DMS114 treated with DMSO at 0.1 percent for 48 hours (cell line): ENCODE results near the gene MAN2B1.
"Not testable (repeated sequence)": the region's sequence is repeated elsewhere in the genome, so short reads cannot be mapped to it uniquely, and the experiment has no call there.

Experiments
- DNase-seq: peaks from one replicate; lab custom pipeline; 2025; ENCODE audit not compliant: unreplicated experiment; lab: John Stamatoyannopoulos, UW

Gene MAN2B1

DNA sequence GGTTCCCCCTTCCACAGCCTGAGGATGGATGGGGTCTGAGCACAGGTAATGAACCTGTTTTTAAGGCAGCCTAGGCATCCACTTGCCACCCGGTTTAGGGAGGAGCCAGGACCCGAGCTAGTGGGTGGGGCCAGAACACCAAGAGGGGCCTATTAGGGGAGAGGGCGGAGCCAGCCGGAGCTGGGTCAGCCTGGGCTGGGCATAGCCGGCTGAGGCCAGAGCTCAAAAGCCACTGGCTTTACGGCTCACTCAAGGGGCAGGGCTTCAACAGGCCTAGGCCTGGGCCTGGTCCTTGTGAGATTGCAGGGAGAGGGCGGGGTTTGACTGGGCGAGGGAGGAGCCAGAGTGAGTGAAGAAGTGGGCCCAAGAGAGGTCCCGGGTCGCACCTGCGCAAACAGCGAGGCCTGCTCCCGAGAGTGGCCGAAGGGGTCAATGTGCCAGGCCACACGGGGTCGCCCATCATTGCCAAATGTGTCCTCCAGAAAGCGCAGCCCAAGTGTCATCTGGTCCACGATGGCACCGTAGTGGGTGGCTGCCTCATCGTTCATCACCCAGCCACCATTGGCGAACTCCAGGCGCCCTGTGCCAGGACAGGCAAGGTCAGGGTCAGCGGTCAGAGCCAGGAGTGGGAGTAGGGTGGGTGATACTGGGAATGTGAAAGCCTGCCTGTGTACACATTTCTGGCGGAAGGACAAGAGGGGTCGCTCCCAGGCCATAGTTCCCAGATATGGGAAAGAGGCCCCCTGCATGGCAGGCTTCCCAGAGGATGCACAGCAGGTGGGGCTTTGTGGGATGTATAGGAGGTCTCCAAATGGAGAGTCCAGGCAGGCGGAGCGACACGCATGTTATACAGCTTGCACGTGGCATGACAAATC is 1.9 kb downstream of the MAN2B1 start:
- no peak for DNase-seq

- DNase-seq, result no peak
These were observed 5.6 kb downstream of the MAN2B1 start for GRCh38 chr19:12660980-12661379.

DNA sequence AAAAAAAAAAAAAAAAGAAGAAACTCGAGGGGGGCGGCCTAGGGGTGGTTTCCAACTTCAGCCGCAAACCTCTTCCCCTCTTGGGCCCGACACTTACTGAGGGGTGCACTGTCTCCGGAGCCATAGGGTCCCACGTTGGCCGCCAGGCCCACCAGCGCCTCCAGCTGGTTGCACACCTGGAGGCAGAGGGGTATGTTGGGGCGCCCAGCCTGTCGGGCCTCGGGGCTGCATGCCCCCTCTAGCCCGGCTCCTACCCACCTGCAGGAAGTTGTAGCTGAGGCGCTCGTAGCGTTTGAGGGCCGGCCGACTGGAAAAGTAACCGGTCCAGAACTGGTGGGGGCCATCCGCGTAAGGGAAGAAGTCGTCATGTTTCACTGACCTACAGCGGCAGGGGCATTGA is 8.6 kb downstream of the MAN2B1 start:
- no peak for DNase-seq

- no peak for DNase-seq
These were observed 9.5 kb downstream of the MAN2B1 start for GRCh38 chr19:12656899-12657571.

DNA sequence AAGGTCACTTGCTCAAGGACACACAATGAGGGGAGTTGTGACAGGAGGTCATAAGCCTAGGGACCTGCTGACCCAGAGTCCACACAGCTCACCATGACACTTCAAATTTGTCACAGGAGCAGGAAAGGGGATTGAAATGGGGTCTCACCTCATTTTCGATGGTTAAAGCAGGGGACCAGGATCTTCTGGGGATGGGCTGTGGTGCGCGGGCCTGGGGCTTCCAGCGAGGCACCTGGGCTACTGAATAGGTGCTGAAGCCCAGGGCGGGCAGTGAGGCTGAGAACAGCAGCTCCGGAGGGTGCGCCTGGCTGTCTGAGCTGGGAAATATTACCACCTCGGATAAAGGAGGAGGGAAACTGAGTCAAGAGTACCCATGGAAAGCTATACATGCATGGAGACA is 11.0 kb downstream of the MAN2B1 start:
- DNase-seq, result no peak

DNA sequence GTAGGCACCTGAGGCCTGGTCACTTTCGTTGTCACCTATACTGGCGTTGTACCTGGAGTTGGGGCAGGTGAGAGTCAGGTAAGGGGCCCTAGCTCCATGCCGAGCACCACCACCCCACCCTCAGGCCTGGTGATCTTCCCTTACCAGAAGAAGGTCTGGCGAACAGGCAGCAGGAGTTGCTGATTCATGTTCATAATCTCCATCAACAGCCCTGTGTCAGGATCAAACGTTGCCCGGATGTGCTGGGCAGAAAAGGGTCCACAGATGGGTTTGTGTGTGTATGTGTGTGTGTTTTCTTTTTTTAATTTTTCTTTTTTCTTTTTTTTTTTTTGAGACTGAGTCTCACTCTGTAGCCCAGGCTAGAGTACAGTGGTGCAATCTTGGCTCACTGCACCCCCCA is 14.3 kb downstream of the MAN2B1 start:
- DNase-seq, result no peak

- no peak for DNase-seq
These were observed 16.6 kb downstream of the MAN2B1 start for GRCh38 chr19:12649941-12650340.

- DNase-seq, result no peak
These were observed 18.5 kb downstream of the MAN2B1 start for GRCh38 chr19:12648088-12648487.

GRCh38 chr19:12647490-12648071 is 19.0 kb downstream of the MAN2B1 start:
- no peak for DNase-seq

DNA sequence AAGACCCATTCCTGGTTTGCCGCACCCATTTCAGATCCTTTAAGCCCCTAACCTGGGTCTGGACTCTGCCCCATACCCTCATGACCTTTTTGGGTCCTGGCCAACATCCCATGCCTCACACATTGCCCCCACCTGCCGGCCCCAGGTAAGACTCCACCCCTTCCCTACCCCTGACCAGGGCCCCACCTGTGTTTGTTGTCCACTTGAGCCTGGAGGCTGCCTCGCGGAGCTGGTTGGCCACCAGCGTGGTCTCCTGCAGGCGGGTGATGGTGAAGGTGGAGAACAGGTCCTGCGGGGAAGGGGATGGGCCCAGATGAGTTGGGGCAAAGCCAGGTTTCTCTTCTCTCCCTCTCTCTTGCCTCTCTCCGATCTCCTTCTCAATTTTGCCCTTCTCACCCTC is 19.5 kb downstream of the MAN2B1 start:
- no peak for DNase-seq

DNA sequence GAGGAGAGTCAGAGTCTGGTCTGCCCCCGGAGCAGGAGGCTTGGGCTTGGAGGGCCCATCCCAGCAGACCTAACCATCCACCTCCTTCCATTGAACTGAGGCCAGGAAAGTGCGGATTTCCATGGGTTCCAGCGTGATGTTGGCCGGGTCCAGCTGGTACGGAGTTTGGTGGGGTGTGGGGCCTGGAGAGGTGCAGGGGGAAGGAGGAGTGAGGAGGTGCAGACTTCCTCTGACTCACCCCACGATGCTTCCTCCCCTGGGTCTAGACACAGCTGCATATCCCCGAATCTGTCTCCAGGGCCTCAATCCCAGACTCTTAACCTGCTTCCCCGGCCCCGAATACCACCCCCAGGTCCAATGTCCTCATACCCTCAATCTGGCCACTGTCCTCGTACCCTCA is 20.0 kb downstream of the MAN2B1 start:
- DNase-seq, result no peak

DNA sequence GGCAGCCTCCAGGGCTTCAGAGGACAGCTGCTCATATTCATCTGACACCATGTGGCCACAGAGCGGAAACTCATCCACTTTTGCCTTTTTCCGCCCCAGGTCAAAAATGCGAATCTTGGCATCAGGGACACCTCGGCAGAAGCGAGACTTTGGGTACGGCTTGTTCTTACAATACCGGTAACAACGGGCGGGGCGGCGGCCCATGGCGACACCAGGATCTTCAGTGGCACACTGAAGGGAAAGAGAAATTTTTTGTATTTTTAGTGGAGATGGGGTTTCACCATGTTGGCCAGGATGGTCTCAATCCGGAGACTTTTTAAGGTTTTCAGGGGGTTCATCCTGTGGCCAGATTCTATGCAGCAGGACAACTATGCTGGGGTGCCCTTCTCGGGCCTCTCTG is 22.8 kb downstream of the MAN2B1 start:
- DNase-seq, result not testable (repeated sequence)

- DNase-seq, result no peak
These were observed 24.0 kb downstream of the MAN2B1 start for GRCh38 chr19:12642506-12642905.

DNA sequence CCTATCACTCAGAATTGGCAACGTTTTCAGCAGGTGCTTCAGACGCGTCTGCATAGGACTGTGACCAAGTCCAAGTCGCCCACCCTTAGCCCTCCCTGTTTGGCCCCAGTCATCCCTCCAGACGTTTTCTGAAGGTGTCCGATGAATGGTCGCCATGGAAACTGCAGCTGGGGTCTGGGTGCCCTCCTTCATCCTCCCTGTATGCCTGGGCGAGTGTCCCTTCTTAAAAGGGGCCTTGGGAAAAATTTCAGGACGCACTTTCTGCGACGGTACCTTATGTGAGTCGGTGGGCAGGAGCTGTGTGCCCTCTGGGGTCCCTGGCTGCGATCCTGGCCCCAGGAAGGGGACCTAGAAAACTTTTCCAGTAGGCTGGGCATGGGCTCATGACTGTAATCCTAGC is 25.1 kb downstream of the MAN2B1 start:
- DNase-seq, result no peak

- DNase-seq, result no peak
These were observed 26.5 kb downstream of the MAN2B1 start for GRCh38 chr19:12639901-12640613.

DNA sequence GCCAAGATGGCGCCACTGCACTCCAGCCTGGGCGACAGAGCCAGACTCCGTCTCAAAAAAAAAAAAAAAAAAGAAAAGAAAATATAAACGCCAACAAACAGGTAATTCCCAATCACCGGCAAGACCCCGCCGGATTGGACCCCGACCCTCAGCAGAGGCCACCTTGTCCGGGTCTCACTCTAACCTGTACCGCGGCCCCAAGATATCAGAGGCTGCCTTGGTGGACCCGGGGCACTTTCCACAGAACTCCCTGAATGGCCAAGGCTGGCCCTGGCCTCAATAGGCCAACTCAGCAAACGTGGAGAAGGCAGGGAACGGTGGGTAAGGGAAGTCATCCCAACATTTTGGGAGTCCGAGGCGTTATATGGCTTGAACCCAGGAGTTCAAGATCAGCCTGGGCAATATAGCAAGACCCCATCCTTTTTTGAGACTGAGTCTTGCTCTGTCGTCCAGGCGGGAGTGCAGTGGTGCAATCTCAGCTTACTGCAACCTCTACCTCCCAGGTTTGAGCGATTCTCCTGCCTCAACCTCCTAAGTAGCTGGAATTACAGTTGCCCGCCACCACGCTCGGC is 27.8 kb downstream of the MAN2B1 start:
- DNase-seq, result no peak

DNA sequence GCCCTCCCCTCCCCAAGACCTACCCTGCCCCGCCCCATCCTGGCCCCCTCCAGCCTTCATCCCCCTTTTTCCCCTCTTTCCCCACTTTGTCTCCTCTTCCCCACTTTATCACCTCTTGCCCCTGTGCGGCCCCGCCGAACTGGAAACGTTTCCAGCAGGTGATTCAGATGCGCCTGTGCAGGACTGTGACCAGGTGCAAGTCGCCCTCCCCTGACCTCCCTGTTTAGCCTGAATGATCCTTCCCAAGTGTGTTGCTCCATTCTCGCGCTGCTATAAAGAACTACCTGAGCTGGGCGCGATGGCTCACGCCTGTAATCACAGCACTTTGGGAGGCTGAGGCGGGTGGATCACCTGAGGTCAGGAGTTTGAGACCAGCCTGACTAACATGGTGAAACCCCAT is 29.9 kb downstream of the MAN2B1 start:
- no peak for DNase-seq

DNA sequence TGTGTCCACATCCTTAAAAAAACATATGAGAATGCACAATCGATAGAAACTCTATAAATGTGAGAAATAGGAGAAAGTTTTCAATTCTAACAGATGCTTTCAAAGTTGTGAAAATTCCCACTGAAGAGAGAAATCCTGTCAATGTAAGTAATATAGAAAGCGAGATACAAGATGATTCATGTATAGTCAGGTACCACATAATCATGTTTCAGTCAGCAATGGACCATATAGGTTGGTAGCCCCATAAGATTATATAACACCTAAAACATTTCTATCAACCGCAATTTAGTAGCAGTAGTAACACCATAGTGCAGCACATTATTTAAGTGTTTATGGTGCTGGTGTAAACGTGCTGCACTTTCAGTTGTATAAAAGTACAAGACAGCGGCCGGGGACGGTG is 37.3 kb downstream of the MAN2B1 start:
- DNase-seq, result no peak

- DNase-seq, result no peak
These were observed 38.2 kb downstream of the MAN2B1 start for GRCh38 chr19:12628040-12629022.

DNA sequence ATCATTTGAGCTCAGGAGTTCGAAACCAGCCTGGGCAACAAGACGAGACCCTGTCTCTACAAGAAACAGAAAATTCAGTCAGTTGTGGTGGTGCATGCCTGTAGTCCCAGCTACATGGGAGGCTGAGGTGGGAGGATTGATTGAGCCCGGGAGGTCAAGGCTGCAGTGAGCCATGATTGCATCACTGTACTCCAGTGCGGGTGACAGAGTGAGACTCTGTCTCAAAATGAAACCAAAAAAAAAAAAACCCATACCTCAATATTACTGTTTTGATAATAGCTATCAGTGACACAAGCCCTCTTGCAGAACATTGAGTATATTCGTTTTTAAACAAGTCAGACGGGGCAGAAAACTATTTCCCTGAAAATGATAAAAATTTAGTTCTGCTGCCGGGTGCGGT is 39.6 kb downstream of the MAN2B1 start:
- DNase-seq, result no peak
